NCI-H82 (cell line): ENCODE results near the gene HLCS.

Experiments
- DNase-seq: peaks from one replicate; lab custom pipeline; 2025; lab: John Stamatoyannopoulos, UW

The HLCS gene

GRCh38 chr21:36719614-36720013 is 246.9 kb downstream of the HLCS start:
- DNase-seq, result no peak

DNA sequence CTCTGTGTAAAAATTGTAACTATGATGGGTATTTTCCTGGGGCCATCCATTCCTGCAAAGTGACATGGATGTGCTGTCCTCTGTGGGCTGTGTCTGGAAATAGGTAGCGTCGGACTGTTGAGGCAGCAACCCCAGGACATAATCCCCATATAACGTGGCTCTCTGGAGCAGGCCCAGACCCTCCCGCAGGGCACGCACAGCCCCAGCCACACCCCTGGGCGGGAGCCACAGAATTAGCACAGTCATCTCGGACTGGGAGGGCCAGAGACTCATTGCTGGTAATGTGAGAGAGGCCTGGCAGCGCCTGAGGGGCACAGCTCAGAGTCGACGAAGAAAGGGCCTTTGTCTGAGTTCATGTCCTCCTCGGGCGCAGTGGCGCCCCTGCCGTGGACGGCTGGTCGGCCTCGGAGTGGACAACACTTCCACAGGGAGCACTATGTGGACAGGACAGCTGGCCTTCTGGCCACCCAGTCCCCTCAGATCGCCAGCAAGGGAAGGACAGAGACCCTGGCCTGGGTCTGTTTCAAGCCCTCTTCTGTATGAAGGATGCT is 247.4 kb downstream of the HLCS start:
- DNase-seq, result no peak

DNA sequence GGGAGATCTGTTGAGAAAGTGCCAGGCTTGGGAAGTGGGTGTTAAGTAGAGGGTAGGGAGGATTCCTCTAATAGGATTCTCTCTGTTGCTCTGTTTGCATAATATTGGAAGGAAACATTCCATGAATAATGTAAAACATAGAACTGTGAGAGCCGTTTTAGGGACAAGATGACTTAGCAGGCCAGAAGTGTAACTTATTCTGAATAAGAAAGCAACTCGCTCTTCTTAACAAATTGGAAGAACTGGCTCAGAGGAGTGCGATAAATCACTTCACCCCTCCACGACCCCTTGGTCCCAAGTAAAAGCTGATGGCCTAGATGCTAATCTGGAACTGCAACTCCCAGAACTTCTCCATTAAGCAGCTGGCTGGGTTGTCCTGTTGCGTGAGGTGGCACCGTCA is 248.5 kb downstream of the HLCS start:
- no peak for DNase-seq

- no peak for DNase-seq
These were observed 249.6 kb downstream of the HLCS start for GRCh38 chr21:36716836-36717235.

- no peak for DNase-seq
These were observed 250.1 kb downstream of the HLCS start for GRCh38 chr21:36716387-36716786.

GRCh38 chr21:36713746-36714145 is 252.7 kb downstream of the HLCS start:
- no peak for DNase-seq

DNA sequence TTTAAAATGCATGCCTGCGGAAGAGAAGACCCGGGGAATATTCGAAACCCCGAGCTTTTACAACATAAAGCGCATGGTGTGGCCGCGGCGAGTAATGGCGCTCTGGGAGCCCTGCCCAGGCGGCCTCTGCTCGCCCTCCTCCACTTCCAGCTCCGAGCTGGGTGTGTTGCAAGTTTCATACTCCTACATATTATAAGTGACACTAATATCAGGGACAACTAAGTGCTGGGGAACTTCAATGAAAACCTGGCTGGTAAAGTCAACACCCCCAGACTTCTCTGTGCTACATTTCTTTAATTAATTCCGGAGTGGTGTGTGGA is 255.8 kb downstream of the HLCS start:
- DNase-seq, result peak; percentile 23

GRCh38 chr21:36709868-36710728 is 256.4 kb downstream of the HLCS start:
- no peak for DNase-seq

DNA sequence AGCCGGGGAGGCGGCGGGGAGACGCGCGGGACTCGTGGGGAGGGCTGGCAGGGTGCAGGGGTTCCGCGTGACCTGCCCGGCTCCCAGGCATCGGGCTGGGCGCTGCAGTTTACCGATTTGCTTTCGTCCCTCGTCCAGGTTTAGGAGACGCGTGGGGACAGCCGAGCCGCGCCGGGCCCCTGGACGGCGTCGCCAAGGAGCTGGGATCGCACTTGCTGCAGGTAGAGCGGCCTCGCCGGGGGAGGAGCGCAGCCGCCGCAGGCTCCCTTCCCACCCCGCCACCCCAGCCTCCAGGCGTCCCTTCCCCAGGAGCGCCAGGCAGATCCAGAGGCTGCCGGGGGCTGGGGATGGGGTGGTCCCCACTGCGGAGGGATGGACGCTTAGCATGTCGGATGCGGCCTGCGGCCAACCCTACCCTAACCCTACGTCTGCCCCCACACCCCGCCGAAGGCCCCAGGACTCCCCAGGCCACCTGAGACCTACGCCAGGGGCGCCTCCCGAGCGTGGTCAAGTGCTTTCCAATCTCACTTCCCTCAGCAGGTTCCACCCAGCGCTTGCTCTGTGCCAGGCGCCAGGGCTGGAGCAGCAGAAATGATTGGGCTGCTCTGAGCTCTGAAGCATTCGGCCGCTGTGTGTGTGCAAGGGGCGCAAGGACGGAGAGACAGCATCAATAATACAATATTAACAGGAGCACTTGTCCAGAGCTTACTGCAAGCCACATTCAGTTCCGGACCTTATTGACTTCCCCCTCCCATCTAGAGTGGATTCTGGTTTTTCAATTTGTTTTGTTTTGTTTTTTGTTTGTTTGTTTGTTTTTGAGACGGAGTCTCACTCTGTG is 257.2 kb downstream of the HLCS start:
- peak; percentile 37 for DNase-seq

DNA sequence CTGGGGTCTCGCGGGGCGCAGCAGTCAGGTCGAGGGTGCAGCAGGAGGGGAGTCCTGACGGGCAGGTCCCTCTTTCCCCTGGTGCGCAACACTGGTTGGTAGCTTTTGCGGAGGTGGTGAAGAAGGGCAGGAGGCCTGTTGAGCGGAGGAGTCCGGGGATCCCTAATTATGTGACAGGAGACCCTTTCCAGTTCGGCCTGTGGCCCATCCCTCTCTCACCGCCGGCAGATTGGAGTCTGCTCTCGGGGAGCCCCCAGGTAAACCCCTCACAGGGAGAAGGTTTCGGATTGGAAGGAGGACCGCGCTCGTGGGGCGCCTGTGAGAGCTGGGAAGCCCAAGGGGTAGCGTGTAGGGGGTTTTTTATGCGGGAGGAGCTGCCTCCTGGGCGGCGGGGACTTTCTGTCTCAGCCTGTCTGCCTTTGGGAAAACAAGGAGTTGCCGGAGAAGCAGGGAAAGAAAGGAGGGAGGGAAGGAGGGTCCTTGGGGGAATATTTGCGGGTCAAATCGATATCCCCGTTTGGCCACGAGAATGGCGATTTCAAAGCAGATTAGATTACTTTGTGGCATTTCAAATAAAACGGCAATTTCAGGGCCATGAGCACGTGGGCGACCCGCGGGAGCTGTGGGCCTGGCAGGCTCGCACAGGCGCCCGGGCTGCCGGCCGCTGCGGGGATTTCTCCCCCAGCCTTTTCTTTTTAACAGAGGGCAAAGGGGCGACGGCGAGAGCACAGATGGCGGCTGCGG is 258.0 kb downstream of the HLCS start:
- DNase-seq, result no peak

DNA sequence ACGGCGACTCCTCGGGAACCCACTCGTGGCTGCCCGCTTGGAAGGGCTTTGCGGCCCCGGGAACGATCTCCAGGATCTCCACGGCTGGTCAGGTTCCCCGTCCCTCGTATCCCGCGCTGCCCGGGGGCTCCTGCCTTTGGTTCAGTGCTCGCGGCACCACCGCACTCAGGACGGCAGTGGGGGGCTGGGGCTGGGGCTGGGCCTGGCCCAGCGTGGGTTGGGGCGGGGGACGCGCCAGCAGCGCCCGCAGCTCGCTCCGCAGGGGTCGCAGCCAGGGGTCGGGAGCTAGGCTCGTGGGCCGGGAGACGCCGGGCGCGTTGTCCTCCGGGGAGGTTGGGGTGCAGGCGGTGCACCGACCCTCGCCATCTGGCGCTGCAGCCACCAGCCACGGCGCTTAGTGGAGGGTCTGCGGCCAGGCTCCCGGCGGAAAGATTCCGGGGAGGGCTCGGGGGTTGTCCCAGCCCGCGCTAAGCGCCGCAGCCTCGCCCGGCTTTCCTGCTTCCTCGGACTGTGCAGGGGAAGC is 258.6 kb downstream of the HLCS start:
- DNase-seq, result no peak

- peak; percentile 42 for DNase-seq
These were observed 259.3 kb downstream of the HLCS start for GRCh38 chr21:36706951-36707762.

- no peak for DNase-seq
These were observed 260.0 kb downstream of the HLCS start for GRCh38 chr21:36706482-36706852.

GRCh38 chr21:36705679-36706481 is 260.6 kb downstream of the HLCS start:
- peak; percentile 49 for DNase-seq

GRCh38 chr21:36704958-36705678 is 261.4 kb downstream of the HLCS start:
- DNase-seq, result no peak

GRCh38 chr21:36704281-36704957 is 262.1 kb downstream of the HLCS start:
- no peak for DNase-seq

GRCh38 chr21:36703626-36704280 is 262.7 kb downstream of the HLCS start:
- no peak for DNase-seq

DNA sequence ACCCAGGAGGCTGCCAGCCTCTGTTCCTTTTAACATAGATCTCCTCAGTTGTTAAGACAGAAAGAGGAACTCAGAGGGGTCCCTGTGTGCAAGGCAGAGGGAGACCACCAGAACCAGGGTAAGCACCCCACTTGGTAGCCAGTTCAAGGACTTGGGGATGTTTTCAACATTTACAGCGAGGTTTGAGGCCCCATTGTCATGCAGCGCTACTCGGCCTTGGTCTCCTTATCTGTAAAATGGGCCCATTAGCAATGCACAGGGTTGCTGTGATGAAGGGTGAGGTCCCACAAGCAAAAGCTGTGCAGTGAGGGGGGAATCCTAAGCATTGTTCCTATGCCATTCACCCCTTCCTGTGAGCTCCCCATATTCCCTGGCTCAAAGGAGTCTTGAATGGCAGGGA is 263.3 kb downstream of the HLCS start:
- no peak for DNase-seq

DNA sequence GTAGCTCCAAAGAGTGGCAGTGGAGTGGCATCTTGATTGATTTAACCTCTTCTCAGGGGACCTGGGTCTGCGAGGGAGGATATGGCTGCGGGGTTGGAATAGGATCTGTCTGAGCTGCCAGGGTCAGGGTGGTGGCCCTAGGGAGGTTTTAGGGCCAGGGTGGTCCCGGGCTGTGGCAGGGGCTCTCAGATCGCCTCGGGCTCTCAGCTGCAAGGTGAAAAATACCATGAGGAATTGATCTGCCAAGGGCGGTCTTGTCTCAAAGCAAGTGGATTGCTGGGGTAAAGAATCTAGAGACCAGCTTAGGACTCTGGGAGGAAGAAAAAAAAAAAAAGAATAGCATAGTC is 263.9 kb downstream of the HLCS start:
- DNase-seq, result no peak
